GM12878 (cell line): ENCODE results near the gene KDM4C. TPM values are rescaled to one million over a fixed set of nuclear protein-coding genes. Genes with fewer than 3 reads are reported as not detected.

Experiments used
- ATAC-seq: fragments of 200-7000 bp; cut with Tn5 transposase; 3 replicates; pipeline ENCODE4 v1.9.1; 2020; ENCODE audit warnings: mild to moderate bottlenecking, moderate library complexity
- BruUV-seq: library from RNA; stranded (reverse); fragments of 400-500 nt; replicated peaks from 2 replicates; lab custom pipeline; 2021; lab: Mats Ljungman, UMichigan
- CTCF ChIA-PET: fragments of 300-600 bp; sonication (Branson Sonifier 250); formaldehyde crosslinking; extraction: SDS; loops from one replicate; lab custom pipeline; 2021; ENCODE audit warnings: inconsistent platforms; lab: Yijun Ruan, JAX
- POLR2A ChIA-PET: fragments of 350-600 bp; formaldehyde crosslinking; extraction: SDS; loops from one replicate; lab custom pipeline; 2021; ENCODE audit warnings: inconsistent platforms; lab: Charles Lee
- RAD21 ChIA-PET: fragments of 300-600 bp; sonication (Branson Sonifier 250); formaldehyde crosslinking; loops from one replicate; lab custom pipeline; 2023; ENCODE audit warnings: antibody characterized with exemption; ENCODE audit not compliant: unreplicated experiment; lab: Charles Lee
- SMC1A ChIA-PET: fragments of 300-600 bp; sonication (Branson Sonifier 250); formaldehyde crosslinking; loops from one replicate; lab custom pipeline; 2023; ENCODE audit not compliant: unreplicated experiment, uncharacterized antibody; lab: Charles Lee
- DNase-seq: peaks from one replicate; pipeline ENCODE4 v3.0.0-alpha.2; 2011; ENCODE audit warnings: low read depth, low spot score
- FAIRE-seq: peaks from 3 replicates; lab custom pipeline; 2011; peaks lifted over from hg19 to GRCh38; lab: Jason Lieb, UNC
- H2AFZ ChIP-seq: 2 replicates; pipeline ENCODE4 v1.6.0; 2011; ENCODE audit warnings: low read depth, low read length, control low read depth; ENCODE audit not compliant: control insufficient read depth
- H3K27ac ChIP-seq: 2 replicates; pipeline ENCODE4 v1.5.1; 2011; ENCODE audit warnings: control low read depth; ENCODE audit not compliant: control insufficient read depth, insufficient read depth
- H3K27me3 ChIP-seq, 2 experiments: replicated peaks in 1 of 2; 2 replicates each; pipeline versions ENCODE4 v1.6.0 to v1.6.1; 2011; ENCODE audit warnings: low read length in 1 of 2; ENCODE audit not compliant: control insufficient read depth in 2 of 2, insufficient read depth in 2 of 2
- H3K36me3 ChIP-seq, 2 experiments: 2 replicates each; pipeline ENCODE4 v1.5.1; 2011; ENCODE audit warnings: low read length in 1 of 2; ENCODE audit not compliant: control insufficient read depth in 2 of 2, insufficient read depth in 2 of 2
- H3K4me1 ChIP-seq: 2 replicates; pipeline ENCODE4 v1.6.1; 2011; ENCODE audit warnings: mild to moderate bottlenecking, low read length, moderate library complexity, mixed read lengths; ENCODE audit not compliant: control insufficient read depth, insufficient read depth
- H3K4me2 ChIP-seq: 2 replicates; pipeline ENCODE4 v1.6.0; 2011; ENCODE audit warnings: control low read depth; ENCODE audit not compliant: control insufficient read depth, insufficient read depth
- H3K4me3 ChIP-seq: fragments of 200-600 bp; sonication (generic); 2 replicates; pipeline ENCODE4 v1.5.1; 2016
- H3K79me2 ChIP-seq: 2 replicates; pipeline ENCODE4 v1.6.0; 2011; ENCODE audit warnings: low read length; ENCODE audit not compliant: control insufficient read depth, insufficient read depth
- H3K9ac ChIP-seq: 2 replicates; pipeline ENCODE4 v1.8.0; 2011; ENCODE audit warnings: low read length, control low read depth, mixed read lengths; ENCODE audit not compliant: control insufficient read depth, insufficient read depth
- H3K9me3 ChIP-seq: replicated peaks from 3 replicates; pipeline ENCODE4 v1.5.1; 2011; ENCODE audit warnings: mild to moderate bottlenecking, low read length; ENCODE audit not compliant: control insufficient read depth, insufficient read depth
- H4K20me1 ChIP-seq: 2 replicates; pipeline ENCODE4 v1.6.0; 2011; ENCODE audit not compliant: control insufficient read depth, insufficient read depth
- BCLAF1 ChIP-seq: fragments of 450-650 bp; IDR thresholded peaks from 2 replicates; pipeline ENCODE4 v1.6.1; 2017; ENCODE audit warnings: antibody characterized with exemption, mild to moderate bottlenecking, moderate library complexity
- CBX3 ChIP-seq: fragments of 200-600 bp; sonication (generic); IDR thresholded peaks from 2 replicates; pipeline ENCODE4 v1.6.1; 2016; ENCODE audit warnings: low read depth, borderline replicate concordance
- CREM ChIP-seq: IDR thresholded peaks from 2 replicates; pipeline ENCODE4 v1.6.1; 2014; ENCODE audit warnings: antibody characterized with exemption, low read depth
- DPF2 ChIP-seq: fragments of 450-650 bp; IDR thresholded peaks from 2 replicates; pipeline ENCODE4 v1.6.1; 2017; ENCODE audit warnings: mild to moderate bottlenecking
- ESRRA ChIP-seq: IDR thresholded peaks from 2 replicates; pipeline ENCODE4 v1.6.1; 2012; ENCODE audit warnings: mild to moderate bottlenecking, low read length, improper control_type of control experiment
- FOXK2 ChIP-seq: fragments of 450-650 bp; IDR thresholded peaks from 2 replicates; pipeline ENCODE4 v1.6.1; 2017; ENCODE audit warnings: mild to moderate bottlenecking, moderate library complexity
- IKZF1 ChIP-seq: fragments of 450-650 bp; conservative IDR thresholded peaks from 2 replicates; pipeline ENCODE4 v1.6.1; 2017; ENCODE audit warnings: antibody characterized with exemption, mild to moderate bottlenecking
- KAT2A ChIP-seq: conservative IDR thresholded peaks from 2 replicates; pipeline ENCODE4 v1.6.1; 2011; ENCODE audit warnings: low read depth, low read length; ENCODE audit not compliant: control insufficient read depth
- MTA3 ChIP-seq: IDR thresholded peaks from 2 replicates; pipeline ENCODE4 v1.6.1; 2012; ENCODE audit warnings: low read length, inconsistent platforms, borderline replicate concordance
- MYB ChIP-seq: fragments of 150-350 bp; IDR thresholded peaks from 2 replicates; pipeline ENCODE4 v1.6.1; 2014; ENCODE audit warnings: mild to moderate bottlenecking, low read depth, low read length, borderline replicate concordance
- POLR2AphosphoS2 ChIP-seq: IDR thresholded peaks from 2 replicates; pipeline ENCODE4 v1.6.1; 2011; ENCODE audit warnings: low read depth, mild to moderate bottlenecking, low read length, improper control_type of control experiment, moderate library complexity
- SIX5 ChIP-seq: IDR thresholded peaks from 2 replicates; pipeline ENCODE4 v1.6.1; 2011; ENCODE audit warnings: mild to moderate bottlenecking, low read depth, low read length, moderate library complexity; ENCODE audit not compliant: severe bottlenecking
- WGBS: methylation state at CpG from one replicate; pipeline ENCODE4 v1.1.6; 2016; ENCODE audit warnings: low lambda C conversion rate; ENCODE audit not compliant: insufficient replicate concordance, insufficient coverage; ENCODE audit errors: missing lambda C conversion rate; 5-methylcytosine and 5-hydroxymethylcytosine counted together
- in situ Hi-C: fragments of 300-500 bp; cut with MboI; formaldehyde crosslinking; loops from 9 replicates; pipeline ENCODE4 v1.14.3; 2018; ENCODE audit warnings: mixed read lengths
- intact Hi-C: fragments of 100-400 bp; cut with micrococcal nuclease; formaldehyde crosslinking; loops from one replicate; pipeline ENCODE4 v1.14.2; 2022; ENCODE audit not compliant: unreplicated experiment
- polyA plus RNA-seq, 11 experiments: library from polyadenylated mRNA; depleted of rRNA in 4 of 11; unstranded in 6 of 11; stranded (reverse) in 5 of 11; fragments of >200 nt; fragmentation: Nextera tagmentation in 4 of 11; fragmentation: Illumina TruSeq in 1 of 11; extraction: Ambion mirVana in 4 of 11; extraction: Trizol in 1 of 11; gene quantifications; 1 replicate in 1 of 11; 2 replicates in 10 of 11; pipeline versions ENCODE4 v1.2.1 to v1.2.3, GENCODE V29; 2011 to 2016; ENCODE audit warnings: inconsistent platforms in 2 of 11, missing spikeins in 2 of 11, low read depth in 1 of 11
- total RNA-seq, 4 experiments: library from RNA; depleted of rRNA in 3 of 4; stranded (reverse); fragments of >200 nt in 3 of 4; fragmentation: Illumina TruSeq in 1 of 4; extraction: Trizol in 1 of 4; gene quantifications; 2 replicates each; pipeline versions ENCODE4 v1.2.1 to v1.2.3, GENCODE V29; 2013 to 2021
- TF ChIP-seq, protein P1 (sequence below): IDR thresholded peaks from 2 replicates; pipeline ENCODE4 v1.6.1; 2012; ENCODE audit warnings: low read length, inconsistent platforms
- TF ChIP-seq, protein P2 (sequence below): fragments of 450-650 bp; IDR thresholded peaks from 2 replicates; pipeline ENCODE4 v1.6.1; 2017; ENCODE audit warnings: mild to moderate bottlenecking, low read depth, inconsistent platforms; ENCODE audit not compliant: poor library complexity, severe bottlenecking

Gene KDM4C
- total and polyA plus RNA-seq, 10 of the 15 experiments (the other 5 are each of a cell fraction or from before 2014, with no cell fraction given): 6.8 to 41.2 (median 20.1) TPM

- TF ChIP-seq DPF2: no peak
Measured at GRCh38 chr9:7033076-7034045, 275.6 kb downstream of the KDM4C start (continued).

DNA sequence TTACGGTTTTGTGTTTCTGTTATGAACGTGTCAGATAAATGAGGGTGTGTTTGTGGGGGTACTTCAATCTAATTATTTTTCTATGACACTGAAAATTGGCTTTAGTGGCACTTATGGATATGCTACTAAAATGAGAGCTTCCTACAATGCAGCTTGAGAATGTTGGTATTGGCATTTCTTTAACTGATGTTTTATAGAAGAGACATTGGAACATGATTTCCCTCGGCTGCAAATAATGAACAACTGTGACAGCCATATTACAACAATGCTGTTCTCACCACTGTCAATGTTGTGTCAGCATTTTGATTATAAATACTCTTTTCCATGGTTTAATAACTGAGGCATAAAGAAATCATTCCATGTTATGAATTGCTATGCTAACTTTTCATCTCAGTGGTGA, 279.4 kb downstream of the KDM4C start:
- ChIA-PET SMC1A (interaction anchor here (1.4 to 3.3 kb wide), 4 partner anchors 14 to 67 kb away, joined by 3 to 23 read pairs (median 4); no protein-coding TSS in a partner anchor), RAD21 (no interaction called here), POLR2A (interaction anchor here (0.5 kb wide), 1 partner anchor 212 kb away, joined by 4 read pairs; no protein-coding TSS in a partner anchor), CTCF (interaction anchor here (2.3 to 4.9 kb wide), 2 partner anchors 16 to 210 kb away, joined by 10 to 23 read pairs; no protein-coding TSS in a partner anchor)
- intact Hi-C loops (loop anchor here (5.0 kb wide), 1 partner anchor 210 kb away; no protein-coding TSS in a partner anchor), in situ Hi-C loops (no loop called here)
- H3K4me2 ChIP-seq: no peak overlapping the region
- WGBS: 98% methylated on average over 3 of the region's 3 CpGs
- BruUV-seq: no TSS peak
- no peak overlapping the region for H3K27ac ChIP-seq
- no peak overlapping the region for H3K9ac ChIP-seq
- H3K79me2 ChIP-seq: no peaks in the 10 kb centered on the region
- no peaks in the 10 kb centered on the region for H3K9me3 ChIP-seq
- FAIRE-seq: no peak
- H3K4me1 ChIP-seq: no peaks in the 10 kb centered on the region
- H3K4me3 ChIP-seq: no peak overlapping the region
- ATAC-seq: no peak
- H4K20me1 ChIP-seq: no peaks in the 10 kb centered on the region
- DNase-seq: no peak
- H2AFZ ChIP-seq: no peak overlapping the region
- H3K36me3 ChIP-seq: no peaks in the 10 kb centered on the region
- H3K27me3 ChIP-seq: no peaks in the 10 kb centered on the region
- no peak for TF ChIP-seq FOXK2
- TF ChIP-seq BCLAF1: no peak
- TF ChIP-seq SIX5: no peak
- TF ChIP-seq MTA3: no peak
- TF ChIP-seq CBX3: no peak
- no peak for TF ChIP-seq ESRRA
- TF ChIP-seq, protein P1, sequence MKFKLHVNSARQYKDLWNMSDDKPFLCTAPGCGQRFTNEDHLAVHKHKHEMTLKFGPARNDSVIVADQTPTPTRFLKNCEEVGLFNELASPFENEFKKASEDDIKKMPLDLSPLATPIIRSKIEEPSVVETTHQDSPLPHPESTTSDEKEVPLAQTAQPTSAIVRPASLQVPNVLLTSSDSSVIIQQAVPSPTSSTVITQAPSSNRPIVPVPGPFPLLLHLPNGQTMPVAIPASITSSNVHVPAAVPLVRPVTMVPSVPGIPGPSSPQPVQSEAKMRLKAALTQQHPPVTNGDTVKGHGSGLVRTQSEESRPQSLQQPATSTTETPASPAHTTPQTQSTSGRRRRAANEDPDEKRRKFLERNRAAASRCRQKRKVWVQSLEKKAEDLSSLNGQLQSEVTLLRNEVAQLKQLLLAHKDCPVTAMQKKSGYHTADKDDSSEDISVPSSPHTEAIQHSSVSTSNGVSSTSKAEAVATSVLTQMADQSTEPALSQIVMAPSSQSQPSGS: no peak
- TF ChIP-seq KAT2A: no peak
- TF ChIP-seq POLR2AphosphoS2: no peak
- TF ChIP-seq, protein P2, sequence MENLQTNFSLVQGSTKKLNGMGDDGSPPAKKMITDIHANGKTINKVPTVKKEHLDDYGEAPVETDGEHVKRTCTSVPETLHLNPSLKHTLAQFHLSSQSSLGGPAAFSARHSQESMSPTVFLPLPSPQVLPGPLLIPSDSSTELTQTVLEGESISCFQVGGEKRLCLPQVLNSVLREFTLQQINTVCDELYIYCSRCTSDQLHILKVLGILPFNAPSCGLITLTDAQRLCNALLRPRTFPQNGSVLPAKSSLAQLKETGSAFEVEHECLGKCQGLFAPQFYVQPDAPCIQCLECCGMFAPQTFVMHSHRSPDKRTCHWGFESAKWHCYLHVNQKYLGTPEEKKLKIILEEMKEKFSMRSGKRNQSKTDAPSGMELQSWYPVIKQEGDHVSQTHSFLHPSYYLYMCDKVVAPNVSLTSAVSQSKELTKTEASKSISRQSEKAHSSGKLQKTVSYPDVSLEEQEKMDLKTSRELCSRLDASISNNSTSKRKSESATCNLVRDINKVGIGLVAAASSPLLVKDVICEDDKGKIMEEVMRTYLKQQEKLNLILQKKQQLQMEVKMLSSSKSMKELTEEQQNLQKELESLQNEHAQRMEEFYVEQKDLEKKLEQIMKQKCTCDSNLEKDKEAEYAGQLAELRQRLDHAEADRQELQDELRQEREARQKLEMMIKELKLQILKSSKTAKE: no peak
- TF ChIP-seq IKZF1: no peak
- no peak for TF ChIP-seq MYB
- no peak for TF ChIP-seq CREM
